Activated T-helper 9 cell treated with anti-CD3 and anti-CD28 coated beads, Interleukin-2, amount 50 U/mL, for 16 hours (primary cell): Measurements from ENCODE around the gene TXNDC11.

ENCODE experiments used
- DNase-seq: peaks from one replicate; pipeline ENCODE4 v3.0.0-alpha.2; 2020; ENCODE audit warnings: low read depth

The TXNDC11 gene

DNA sequence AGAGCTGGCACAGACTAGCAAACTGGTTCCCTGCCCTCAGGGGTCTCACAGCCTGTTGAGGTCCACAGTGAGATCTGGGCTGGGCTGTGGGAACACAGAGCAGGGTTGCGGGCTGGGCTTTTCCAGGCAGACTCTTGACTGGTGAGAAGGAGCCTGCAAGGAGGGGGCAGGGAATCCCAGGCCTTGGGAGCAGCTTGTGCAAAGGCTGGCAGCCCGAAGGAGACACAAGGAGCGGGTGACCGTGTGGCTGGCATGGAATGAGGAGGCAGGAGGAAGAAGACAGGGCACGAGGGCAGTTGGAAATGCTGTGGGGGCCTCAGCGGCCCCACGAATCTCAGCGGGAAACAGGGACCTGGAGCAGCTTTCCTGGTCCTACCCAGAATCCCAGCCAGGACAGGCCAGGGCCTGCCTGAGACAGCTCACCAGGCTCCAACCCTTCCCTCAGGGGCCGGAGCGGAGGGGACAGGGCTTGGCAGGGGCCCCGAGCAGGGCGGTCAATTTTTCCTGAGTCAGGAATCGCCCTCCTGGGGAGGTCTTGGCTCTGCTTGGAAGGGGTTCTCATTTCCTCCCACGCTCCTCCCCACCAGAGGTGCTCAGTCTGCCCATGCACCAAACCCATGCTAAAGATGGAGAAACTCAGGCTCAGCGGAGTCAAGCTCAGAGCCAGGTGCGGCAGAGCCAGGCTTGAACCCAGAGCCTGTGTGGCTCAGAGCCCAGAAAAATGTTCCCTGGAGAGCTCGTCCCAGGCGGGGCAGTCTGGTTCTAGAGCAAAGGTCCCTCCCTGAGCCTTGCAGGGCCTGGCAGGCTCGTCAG lies 83.6 kb downstream of the TXNDC11 start:
- DNase-seq, result no peak

DNA sequence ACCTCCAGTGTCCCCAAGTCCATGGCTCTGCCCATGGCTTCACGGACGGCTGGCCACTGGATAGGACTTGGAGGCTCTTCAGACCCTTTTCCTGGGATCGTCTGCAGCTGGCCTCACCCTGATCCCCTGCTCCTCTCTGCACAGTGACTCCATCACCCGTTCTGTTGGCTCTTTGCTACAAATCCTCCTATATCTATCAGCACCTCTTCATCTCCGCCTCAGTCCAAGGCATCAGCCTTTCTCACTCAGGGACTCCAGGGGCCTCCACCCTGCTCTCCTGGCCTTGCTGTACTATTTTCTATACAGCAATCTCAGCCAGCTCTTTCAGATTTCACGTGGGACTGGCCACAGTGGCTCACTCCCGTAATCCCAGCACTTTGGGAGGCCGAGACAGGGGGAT lies 85.1 kb downstream of the TXNDC11 start:
- DNase-seq, result no peak

DNA sequence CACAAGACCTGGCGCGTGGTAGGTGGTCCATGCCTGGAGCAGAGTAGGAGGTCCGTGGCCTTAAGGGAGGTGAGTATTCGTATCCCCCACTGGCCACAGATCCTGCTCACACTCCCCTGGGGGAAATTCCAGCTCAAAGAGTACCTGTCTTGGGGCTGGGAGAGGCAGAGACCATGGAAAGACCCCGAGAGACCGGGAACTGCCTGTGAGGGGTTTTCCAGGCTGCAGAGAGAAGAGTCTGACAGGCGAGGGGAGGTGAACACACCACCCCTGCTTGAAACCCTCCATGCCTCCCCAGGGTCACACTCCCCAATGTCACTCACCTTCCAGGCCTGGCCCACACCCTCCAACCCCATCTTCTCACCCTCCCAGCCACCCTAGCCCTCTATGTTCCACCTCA lies 87.0 kb downstream of the TXNDC11 start:
- DNase-seq, result no peak

DNA sequence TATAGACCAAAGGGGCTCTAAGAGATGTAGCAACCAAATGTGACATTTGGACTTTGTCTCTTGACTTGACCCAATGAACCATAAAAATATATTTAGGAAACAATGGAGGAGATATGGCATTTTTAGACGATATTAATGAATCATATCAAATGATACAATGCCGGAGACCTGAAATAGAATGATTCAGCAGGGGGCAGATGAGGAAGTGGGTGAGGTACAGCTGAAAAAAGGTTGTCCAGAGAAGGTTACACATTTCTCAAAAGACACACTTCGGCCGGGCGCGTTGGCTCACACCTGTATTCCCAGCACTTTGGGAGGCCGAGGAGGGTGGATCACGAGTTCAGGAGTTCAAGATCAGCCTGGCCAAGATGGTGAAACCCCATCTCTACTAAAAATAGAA lies 90.9 kb downstream of the TXNDC11 start:
- DNase-seq, result no peak

DNA sequence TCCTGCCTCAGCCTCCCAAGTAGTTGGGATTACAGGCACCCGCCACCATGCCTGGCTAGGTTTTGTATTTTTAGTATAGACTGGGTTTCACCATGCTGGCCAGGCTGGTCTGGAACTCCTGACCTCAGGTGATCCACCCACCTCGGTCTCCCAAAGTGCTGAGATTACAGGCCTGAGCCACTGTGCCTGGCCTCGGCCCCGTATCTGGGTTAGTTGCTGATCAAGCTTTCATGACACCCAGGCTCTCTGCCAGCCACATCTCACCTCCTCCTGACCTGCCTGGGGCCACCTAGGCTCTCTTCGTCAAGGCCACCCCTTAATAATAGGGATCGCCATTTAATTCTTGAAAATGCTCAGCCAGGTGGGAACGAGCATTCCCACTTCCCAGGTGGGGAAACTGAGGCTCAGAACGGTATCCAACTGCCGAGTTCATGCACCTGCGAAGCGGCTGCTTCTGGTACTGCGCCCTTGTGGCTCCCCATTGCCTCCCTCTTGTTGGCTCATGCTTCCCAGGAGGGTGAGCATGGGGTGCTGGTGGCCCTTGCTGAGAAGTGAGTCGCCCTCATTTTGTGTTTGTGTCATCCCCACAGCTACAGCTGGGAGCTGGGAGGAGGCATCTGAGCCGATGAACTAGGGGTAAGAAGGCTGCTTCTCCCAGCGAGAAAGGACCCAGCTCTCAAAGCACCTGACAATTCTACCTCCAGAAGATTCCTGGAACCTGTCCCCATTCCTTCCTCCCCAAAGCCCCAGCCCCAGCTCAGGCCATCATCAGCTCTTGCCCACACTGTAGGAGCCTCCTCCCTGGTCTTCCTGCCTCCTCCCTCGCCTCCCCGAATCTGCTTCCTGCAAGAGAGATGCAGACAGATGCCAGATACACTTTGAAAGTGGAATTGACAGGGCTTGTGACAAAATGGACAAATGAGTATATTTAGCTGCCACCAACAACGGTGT lies 91.7 kb downstream of the TXNDC11 start:
- no peak for DNase-seq

DNA sequence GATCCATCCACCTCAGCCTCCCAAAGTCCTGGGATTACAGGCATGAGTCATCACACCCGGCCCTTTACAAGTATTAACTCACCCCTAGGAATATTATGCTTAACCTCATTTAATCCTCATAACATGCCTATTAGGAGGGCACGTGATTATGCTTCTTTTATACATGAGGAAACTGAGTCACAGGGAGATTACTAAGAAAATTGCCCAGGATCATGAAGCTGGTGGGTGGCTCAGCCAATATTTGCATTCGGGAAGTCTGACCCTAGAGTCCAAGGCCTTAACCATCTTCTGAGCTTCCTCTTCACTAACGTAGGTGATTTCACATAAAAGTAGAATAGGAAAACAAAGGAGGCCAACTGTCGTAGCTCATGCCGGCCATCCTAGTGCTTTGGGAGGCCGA lies 93.4 kb downstream of the TXNDC11 start:
- DNase-seq, result no peak

DNA sequence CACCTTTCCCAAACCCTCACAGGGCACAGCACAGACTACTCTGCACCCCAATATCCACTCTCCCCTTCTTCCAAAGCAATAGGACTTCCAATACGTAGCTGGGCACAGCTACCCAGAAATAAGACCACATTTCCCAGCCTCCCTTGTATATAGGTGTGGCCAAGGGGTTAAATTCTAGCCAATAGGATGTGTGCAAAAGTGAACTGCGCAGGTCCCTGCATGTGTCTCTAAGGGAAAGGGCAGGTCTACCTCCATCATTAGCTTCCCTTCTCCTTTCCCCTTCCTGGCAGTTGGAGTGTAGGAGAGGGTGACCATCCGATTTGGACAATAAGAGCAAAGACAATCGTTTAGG lies 99.9 kb downstream of the TXNDC11 start:
- no peak for DNase-seq

DNA sequence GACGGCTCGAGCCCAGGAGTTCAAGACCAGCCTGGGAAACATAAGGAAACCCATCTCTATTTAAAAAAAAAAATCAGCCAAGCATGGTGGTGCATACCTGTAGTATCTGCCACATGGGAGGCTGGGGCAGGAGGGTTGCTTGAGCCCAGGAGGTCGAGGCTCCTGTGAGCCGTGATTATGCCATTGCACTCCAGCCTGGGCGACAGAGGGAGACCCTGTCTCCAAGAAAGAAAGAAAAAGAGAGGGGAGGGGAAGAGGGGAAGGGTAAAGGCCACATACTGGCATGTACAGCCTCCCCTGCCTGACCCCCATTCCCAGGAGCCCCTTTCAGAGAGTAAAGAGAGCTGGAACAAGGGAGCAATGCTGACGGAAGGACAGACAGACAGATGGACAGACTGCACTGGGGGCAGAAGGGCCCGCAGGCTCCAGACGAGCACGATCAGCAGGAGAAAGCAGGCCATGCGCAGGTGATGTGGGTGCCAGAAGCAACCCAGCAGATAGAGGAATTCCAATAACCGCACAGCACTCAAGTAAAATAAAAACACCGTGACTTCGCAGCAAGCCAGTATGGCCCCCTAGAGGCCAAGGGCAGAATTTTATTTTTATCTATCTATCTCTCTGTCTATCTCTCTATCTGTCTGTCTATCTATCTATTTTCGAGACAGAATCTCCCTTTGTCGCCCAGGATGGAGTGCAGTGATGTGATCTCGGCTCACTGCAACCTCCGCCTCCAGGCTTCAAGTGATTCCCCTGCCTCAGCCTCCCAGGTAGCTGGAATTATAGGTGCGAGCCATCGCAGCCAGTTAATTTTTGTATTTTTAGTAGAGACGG lies 101.5 kb downstream of the TXNDC11 start:
- no peak for DNase-seq

DNA sequence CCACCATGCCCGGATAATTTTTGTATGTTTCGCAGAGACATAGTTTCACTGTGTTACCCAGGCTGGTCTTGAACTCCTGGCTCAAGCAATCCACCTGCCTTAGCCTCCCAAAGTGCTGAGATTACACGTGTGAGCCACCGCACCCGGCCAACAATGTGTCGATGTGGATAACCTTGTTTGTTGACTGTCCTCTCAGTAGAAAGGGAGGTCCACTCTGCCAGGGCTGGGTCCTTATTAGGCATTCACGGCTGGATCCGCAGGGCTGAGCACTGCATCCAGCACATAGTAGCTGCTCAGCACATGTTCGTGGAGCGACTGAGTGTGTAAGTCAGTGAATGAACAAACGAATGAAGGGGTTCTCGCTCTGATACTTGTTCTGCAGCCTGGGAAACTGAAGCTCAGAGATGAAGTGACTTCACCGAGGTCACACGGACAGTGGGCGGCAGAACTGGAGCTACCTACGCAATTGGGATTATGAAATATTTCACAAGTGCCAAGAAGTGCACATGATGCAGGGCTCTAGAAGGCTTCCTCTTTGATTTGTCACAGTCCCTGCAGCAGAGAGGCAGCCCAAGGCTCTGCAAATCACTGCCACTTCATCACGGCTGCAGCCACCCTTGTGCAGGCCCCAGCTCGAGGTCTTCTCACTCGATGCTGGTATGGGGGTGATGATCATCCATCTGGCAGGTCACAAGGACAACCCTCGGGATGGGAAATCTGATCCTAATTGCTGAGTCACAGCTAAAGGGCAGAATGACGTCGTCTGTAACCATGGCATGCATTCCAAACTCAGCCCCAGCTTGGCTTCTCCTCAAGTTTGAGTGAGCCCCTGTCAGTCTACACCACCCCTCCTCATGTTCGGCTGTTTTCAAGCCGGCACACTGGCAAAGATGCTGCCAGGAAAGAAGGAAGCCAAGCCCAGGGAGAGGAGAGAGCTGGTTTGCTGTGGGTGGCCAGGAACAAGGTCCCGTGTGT lies 102.4 kb downstream of the TXNDC11 start:
- no peak for DNase-seq

DNA sequence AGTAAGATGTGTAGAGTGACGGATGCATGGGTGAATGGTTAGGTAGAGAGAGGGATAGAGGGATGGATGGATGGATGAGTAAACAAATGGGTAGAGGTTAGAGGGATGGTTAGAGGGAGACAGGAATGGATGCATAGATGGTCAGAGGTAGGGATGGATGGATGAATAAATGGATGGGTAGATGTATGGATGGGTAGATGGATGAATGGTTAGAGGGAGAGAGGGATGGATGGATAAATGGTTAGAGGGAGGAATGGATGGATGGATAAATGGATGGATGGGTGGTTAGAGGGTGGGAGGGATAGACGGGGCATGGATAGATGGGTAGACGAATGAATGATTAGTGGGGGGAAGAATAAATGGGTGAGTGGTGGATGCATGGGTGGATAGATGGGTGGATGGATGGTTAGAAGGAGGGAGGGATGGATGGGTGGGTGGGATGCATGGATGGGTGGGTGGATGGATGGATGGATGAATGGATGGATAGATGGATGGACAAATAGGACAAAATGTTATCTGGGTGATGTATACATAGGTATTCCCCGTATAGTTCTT lies 103.6 kb downstream of the TXNDC11 start:
- DNase-seq, result no peak

DNA sequence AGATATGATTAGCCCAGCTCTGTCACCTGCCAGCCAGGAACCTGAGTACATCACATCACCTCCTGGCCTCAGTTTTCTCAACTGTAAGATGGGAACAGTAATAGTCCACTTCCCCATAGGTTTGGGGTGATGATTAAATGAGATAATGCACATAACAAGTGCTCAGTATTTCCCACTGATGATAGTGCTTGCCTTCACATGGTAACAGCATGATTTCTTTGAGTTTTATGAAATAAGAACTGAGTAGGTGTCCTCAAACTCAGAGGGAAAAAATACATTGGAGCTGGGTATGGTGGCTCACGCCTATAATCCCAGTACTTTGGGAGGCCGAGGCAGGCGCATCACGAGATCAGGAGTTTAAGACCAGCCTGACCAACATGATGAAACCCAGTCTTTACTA lies 104.5 kb downstream of the TXNDC11 start:
- no peak for DNase-seq

DNA sequence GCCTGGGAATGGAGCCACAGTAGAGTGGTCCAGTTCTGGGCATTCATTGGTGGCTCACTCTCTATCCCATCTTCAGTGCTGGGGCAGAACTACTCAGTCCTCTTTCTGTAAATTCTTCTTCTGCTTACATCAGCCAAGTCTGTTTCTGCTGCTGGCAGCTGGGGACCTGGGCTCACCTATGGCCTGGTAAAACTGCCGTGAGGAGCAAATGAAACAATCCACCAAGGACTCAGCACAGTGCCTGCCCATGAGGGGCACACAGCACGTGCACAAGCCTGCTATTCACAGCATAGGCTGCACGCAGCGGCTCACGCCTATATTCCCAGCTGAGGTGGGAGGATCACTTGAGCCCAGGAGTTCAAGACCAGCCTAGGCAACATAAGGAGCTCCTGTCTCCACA lies 105.3 kb downstream of the TXNDC11 start:
- DNase-seq, result no peak

DNA sequence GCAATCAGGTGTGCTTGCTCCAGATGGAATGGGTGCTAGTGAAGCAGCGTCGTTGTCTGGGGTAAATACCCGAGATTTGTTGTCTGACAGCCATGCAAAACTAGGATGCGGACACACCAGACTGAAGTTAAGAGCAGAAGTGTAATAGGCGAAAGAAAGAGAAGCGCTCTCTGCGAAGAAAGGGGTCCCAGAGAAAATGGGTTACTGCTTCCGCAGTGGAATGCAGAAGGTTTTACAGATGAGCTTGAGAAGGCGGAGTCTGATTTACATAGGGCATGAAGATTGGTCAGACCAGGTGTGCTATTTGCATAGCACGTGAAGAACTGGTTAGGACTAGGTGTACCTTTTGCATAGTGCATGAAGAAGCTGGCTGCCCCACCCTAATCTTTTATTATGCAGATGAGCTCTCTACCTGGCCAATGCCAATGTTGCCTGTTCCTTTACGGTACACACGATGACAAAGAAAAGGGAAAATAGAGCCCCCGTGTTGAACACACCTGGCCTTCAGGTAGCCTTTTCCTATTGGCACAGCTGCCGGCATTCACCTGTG lies 106.4 kb downstream of the TXNDC11 start:
- DNase-seq, result no peak

DNA sequence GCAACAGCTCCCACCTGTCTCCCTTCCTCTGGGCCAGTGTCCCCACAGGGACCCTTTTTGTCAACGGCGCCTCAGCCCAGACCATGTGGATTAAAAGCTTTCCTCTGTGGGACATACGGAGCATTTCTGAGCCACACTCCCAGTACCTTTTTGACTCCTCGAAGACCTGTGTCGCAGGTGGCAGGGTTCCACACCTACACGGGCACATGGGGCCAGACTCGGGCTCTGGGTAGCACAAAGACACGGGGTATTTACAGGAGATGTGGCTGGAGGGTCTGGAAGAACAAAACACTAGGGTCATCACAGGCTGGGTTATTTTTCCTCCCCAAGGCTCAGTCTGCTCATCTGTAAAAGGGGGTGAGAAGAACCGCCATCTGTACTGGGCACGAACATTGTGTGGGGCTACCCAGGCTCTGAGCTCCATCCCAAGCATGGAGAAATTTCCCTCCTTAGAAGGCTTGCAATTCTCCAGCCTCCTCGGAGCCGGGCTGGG lies 106.9 kb downstream of the TXNDC11 start:
- DNase-seq, result no peak

DNA sequence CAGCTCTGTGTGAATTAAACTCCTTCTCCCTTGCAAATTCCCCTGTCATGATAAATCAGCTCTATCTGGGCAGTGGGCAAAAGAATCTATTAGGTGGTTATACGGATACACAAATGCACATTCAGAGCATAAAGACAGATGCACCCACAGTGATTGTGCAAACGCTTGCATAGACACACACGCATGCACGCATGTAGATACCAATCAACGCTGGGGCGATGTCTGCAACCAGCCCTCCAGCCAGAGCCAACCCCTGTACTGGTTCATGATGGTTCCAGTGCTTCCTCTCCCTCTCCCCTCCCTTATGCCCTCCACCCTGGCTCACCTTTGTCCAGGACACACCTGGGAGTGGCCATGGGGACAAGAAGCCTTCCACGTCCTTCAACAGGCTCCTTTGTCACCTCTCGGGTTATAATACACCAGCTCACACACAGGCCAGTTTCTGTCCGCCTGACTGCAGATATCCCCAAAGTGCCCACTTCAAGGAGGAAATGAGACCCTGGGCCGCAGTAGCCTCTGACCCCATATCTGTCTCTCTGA lies 107.5 kb downstream of the TXNDC11 start:
- DNase-seq, result no peak

DNA sequence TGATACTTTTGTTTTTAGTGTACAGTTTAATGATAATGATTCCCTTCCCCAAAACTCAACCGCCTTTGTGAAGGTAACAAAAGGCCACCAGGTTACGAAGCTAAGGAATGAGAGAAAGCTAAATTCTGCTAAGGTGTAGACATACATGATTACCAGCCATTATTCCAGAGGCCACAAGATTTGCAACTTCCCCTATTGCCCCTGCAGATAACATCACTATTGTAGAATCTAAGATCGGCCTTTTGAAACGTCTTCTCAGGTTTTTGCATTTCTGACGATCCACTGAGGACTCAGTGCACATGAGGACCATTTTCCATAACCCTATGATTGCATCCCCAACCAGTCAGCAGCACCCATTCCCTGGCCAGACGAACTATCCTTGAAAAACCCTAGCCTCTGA lies 108.3 kb downstream of the TXNDC11 start:
- no peak for DNase-seq

DNA sequence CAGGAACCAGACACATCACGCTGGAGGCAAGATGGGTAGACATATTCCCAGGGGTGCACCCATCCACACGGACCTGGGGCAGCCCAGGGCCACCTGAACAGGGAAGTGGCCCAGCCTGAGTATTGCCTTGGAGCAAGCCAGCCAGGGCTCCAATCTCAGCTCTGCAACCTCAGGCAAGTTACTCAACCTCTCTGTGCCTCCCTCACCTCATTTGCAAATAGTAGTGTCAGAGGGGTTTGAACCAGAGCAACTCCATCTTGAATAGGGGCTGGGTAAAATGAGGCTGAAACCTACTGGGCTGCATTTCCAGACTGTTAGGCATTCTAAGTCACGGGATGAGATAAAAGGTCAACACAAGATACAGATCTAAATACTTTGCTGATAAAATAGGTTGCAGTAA lies 109.5 kb downstream of the TXNDC11 start:
- no peak for DNase-seq

DNA sequence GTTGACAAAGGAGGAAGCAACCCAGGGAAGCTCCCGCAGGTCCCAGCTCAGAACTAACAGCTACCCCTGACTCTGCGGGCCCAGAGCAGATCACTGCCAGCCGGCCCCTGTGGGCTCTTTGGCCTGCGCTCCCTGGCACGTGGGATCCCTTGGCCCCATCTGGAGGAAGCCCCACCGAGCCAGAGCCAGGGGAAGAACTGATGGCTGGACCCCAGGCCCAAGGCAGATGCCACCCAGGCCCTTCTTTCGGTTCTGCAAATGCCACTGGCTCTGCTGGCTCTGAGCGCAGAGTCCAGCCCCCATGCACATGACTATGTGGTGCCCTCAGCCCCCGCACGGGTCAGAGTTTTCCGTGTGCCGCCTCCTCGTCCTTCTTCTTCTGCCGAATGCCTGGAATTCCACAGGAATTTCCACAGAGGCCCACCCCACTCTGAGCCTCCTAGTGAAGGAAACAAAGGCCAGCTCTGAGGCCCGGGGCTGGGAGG lies 110.2 kb downstream of the TXNDC11 start:
- no peak for DNase-seq

DNA sequence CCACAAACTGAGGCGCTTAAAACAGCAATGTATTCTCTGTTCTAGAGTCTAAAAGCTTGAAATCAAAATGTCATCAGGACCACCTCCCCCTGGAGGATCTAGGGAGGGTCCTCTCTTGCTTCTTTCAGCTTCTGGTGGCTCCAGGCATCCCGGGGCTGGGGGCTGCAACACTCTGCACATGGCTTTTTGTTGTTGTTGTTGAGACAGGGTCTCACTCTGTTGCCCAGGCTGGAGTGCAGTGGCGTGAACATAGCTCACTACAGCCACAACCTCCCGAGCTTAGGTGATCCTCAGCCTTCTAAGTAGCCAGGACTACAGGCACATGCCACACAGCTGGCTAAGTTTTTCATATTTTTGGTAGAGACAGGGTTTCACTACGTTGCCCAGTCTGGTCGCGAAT lies 111.4 kb downstream of the TXNDC11 start:
- DNase-seq, result no peak

DNA sequence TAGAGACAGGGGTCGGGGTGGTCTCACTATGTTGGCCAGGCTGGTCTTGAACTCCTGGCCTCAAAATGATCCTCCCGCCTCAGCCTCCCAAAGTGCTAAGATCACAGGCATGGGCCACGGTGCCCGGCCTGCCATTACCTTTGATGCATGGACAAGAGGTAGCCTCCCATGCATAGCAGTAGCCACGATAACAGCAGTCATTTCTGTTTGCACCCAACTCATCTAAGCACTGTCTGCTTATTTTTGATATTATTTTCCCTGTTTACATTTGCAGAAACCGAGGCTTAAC lies 111.9 kb downstream of the TXNDC11 start:
- DNase-seq, result no peak
